ENCODE data around the gene PCNX4.

Gene PCNX4

DNA sequence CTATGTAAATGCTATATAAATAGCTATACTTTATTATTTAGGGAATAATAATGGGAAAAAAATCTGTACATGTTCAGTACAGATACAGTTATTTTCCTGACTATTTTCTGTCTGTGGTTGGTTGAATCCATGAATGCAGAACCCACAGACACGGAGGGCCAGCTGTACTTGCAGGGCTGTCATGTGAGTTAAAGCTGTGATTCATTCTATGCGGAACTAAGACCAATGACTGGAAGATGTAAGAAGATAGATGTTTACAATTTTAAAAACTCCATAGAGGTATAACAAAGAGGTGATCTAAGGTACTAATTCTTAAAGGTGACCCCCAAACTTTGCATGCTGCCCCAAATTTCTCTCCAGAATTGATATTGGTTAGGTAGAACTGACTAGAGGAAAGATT, 14.6 kb downstream of the PCNX4 start:
- no peak for DNase-seq

- DNase-seq = no peak
These were observed 15.8 kb downstream of the PCNX4 start for GRCh38 chr14:60107477-60107876.

DNA sequence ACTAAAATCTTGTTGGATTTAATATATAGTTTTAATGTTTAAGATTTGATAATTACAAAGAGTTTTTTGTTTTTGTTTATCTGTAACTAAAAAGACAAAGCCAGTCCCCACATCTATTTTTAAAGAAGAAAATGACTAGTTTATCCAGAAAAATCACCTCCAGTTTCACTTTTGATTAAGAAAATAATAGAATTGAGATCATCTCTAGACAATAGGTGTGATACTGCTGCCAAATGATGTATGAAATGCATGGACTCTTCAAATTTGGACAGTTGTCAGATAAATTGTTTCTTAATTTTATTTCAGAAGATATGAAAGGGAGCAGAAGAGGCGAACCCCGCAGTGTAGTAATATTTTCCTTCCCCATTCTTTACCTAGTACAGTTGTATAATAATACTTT, 20.0 kb downstream of the PCNX4 start:
- DNase-seq = no peak

- no peak for DNase-seq
These were observed 23.2 kb downstream of the PCNX4 start for GRCh38 chr14:60114881-60115280.

GRCh38 chr14:60116181-60116580, 24.5 kb downstream of the PCNX4 start:
- DNase-seq = no peak

- no peak for DNase-seq
These were observed 34.2 kb downstream of the PCNX4 start for GRCh38 chr14:60125918-60126317.

- no peak for DNase-seq
These were observed 41.8 kb downstream of the PCNX4 start for GRCh38 chr14:60133487-60133886.

GRCh38 chr14:60134702-60135101, 43.0 kb downstream of the PCNX4 start:
- no peak for DNase-seq

GRCh38 chr14:60151715-60152114, 60.0 kb downstream of the PCNX4 start:
- DNase-seq = no peak

DNA sequence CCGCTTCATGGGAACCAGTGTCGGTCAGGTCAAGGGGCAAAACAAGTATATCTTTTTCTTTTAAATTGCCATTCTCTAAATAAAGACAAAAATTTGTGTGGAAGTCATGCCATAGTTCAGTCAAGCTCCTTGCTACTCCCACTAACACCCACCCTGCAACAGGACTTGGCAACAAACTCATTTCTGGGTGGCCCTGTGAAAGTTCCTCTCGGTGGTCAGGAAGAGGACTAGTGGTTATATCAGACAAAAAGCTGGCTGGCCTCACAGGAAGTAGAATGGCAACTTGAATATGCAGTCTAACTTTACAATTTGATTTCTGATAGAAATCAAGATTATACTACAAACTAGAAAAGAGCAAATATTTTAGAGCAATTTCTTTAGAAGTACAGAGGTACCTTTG, 62.3 kb downstream of the PCNX4 start:
- no peak for DNase-seq

DNA sequence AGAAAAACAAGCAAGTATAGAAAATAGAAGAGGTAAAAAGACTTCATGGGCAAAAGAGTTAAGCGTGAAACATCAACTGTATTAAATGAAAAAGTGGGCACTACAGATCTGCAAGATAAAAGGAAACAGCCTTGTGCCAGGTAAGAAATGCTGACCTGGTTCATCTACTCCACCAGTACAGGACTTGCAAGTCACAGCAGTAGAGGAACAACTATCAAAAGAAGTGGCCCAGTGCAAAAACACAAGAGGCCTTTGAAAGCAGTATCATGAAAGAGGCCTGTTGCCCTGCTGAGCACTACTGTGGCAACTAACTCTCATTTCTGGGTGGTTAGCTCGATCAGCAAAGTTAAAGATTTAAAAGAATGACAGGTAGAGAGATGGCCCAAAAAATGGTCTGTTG, 62.9 kb downstream of the PCNX4 start:
- DNase-seq = no peak

DNA sequence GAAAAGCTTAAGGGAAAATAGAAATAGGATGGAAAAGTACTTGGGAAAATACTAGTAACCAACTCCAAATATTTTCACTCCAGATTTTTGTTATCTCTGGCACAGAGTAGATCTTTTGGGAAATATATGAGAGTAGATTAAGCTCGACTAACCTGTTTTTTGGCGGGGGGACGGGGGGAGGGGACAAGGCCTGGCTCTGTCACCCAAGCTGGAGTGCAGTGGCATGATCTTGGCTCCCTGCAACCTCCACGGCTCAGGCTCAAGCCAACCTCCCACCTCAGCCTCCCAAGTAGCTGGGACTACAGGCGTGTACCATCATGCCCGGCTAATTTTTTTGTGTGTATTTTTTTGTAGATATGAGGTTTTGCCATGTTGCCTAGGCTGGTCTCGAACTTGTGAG, 68.7 kb downstream of the PCNX4 start:
- DNase-seq = no peak

DNA sequence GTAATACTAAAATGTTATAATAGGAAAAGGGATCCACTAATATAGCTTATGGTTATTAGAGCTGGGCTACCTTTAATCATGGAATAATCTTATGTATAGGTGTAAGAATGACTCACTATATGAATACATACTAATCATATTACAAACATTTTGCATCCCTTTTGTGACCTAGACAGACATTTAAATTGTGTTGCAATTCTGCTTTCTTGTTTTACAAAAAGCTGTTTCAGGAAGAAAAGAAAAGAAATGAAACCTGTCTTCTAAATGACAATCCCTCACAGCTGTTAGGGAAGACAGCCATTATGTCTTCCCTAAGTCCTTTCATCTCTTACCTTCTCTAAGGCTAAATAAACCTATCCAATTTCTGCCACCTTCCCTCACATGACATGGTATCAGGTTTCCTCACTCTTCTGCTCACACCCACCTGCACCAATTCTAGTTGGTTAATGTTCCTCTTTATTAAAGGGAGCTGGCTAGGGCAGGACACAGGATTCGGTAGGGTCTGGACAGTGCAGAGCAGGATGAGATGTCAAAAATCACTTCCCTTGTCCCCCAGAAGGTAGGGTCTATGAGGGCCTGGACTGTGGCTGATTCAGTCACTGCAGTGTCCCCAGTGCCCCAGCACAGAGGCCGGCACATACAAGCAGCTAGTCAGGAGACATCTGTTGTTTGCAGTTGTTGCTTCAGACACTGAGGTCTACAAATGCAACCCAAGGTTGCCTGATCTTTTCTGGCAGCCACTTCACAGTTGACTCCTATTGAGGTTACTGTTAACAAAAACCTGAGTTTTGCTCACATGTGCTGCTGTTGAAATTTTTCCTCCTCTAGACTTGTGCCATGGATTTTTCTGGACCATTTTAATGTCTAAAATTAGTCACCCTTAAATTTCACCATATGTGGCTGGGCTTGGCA, 69.7 kb downstream of the PCNX4 start:
- DNase-seq = no peak

- no peak for DNase-seq
These were observed 72.0 kb downstream of the PCNX4 start for GRCh38 chr14:60163693-60164092.

DNA sequence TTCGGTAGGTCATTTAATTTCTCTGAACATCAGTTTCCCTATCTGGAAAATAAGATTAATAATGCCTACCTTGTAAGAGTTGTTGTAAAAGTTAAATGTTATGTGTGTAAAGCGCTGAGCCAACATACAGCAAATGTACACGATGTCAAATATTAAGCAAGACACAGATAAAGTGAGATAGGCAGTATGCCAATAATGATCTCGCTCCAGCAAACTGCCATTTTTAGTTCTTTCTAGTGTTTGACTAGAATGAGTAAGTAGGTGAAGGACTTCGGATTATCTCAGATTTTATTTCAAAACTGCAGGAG, 72.6 kb downstream of the PCNX4 start:
- no peak for DNase-seq

DNA sequence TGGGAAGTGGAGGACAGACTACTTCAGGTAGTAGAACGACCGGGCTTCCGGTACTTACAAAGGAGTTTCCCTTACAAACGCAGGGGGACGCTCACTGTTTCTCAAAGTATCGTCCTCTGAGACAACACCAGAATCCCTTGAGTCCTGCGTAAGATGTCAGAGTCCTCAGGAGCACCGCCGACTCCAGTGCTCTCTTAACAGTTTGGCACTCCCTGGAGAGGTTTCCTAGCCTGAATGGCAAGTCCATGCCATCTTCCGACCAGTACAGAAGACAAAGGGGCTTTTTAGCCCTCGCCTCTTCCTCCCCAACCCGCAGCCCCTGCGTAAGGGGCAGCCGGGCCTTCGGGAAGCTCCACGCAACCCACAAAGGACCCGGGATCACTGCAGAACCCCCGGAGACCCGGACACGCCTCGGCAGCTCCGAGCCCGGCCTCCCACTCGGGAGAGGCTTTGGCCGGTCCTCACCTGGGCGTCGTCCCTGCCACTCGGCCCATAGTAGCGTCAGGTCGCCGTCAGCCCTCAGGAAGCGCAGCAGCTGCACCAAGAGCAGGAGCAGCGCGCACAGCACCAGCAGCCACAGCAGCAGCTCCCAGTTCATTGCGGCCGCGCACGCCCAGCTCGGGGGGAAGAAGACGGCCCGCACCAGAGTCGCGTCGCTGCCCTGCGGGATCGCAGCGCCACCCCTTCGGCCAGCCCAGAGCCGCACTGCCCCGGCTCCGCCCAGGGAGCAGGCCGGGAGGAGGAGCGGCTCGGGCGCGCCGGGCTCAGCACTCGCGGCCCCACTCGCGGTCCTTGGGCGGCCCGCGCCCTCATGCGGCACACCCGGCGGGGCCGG, 73.2 kb downstream of the PCNX4 start, which contains the start of gene DHRS7:
TSS of gene DHRS7 (minus strand) at position 687 of the 835 bp plus-strand sequence. CDS start at position 598, 89 bp downstream.
- peak; percentile 95 for DNase-seq

- no peak for DNase-seq
These were observed 73.8 kb downstream of the PCNX4 start for GRCh38 chr14:60165547-60165876.

GRCh38 chr14:60166142-60166541, 74.4 kb downstream of the PCNX4 start:
- no peak for DNase-seq

GRCh38 chr14:60169722-60170121, 78.0 kb downstream of the PCNX4 start:
- DNase-seq = no peak

- DNase-seq = no peak
These were observed 79.2 kb downstream of the PCNX4 start for GRCh38 chr14:60170948-60171347.

DNA sequence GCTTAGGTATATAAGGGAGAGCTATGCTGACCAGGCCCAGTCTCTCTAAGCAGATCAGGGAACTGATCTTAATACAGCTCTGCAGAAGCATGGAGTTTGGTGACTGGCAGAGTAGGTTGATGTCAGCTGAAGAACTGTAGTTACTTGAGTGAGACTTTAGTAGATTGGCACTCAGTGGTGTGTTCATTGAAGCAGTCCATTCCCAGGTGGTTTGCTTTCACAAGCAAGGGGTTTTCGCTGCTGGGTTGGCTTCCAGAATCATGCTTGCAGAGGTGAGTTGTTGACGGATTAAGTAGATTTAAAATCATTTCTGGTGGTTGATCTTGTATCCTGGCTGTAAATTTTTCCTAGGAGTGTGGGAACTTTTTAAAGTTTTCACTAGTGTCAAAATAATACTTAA, 80.0 kb downstream of the PCNX4 start:
- no peak for DNase-seq

DNA sequence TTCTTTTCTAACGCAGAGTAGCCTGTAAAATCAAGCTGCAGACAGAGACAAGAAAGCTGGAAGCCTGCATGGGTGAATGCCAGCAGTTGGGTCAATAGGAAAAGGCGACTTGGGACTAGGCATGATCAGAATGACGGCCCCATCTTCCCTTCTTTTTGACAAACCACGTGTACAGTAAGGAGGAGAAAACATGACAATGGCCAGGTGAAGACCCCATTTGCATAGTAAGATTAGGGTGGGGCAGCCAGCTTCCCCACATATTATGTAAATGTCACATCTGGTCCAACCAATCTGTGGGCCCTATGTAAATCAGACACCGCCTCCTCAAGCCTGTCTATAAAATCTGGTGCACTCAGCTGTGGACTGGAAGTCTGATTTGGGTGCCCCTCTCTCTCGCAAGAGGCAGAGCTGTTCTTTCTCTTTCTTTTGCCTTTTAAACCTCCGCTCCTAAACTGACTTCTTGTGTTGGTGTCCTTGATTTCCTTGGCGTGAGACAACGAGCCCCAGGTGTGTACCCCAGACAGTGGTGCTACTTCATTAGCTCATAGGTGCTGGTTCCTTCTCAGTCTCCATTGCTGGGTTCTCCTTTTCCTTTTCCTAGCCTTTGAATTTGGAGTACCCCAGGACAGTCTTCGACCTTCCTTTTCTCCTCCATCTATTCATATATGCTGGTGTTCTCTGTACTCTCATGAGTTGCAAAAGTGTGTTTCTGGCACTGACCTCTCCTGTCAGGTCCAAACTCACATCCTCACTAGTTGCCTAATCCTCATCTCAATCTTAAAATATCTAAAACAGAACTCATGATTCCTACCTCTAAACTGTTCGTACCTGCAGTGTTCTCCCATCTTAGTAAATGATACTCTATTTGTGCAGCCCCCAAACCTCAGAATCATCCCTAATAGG, 82.9 kb downstream of the PCNX4 start:
- DNase-seq = no peak

GRCh38 chr14:60175255-60175902, 83.7 kb downstream of the PCNX4 start:
- DNase-seq = no peak
